Neural cell (in vitro differentiated cells): ENCODE measurements around the gene SLC35B2. TPM values are rescaled to one million over a fixed set of nuclear protein-coding genes. Genes with fewer than 3 reads are reported as not detected.

ENCODE experiments used
- H2AFZ ChIP-seq: fragments of 200-600, 300-800 bp; sonication (generic), shearing (Covaris generic); 2 replicates; pipeline ENCODE4 v1.6.0; 2014; ENCODE audit warnings: low read depth, mild to moderate bottlenecking, antibody characterized with exemption, low read length, moderate library complexity
- H3F3A ChIP-seq: fragments of 200-600 bp; shearing (Covaris generic); 2 replicates; pipeline ENCODE4 v1.6.1; 2016; ENCODE audit warnings: mild to moderate bottlenecking, moderate library complexity, mixed read lengths, antibody characterized with exemption, low read length; ENCODE audit not compliant: insufficient read depth, poor library complexity, severe bottlenecking
- H3K27ac ChIP-seq: fragments of 200-600, 300-800 bp; sonication (generic), shearing (Covaris generic); 2 replicates; pipeline ENCODE4 v1.5.1; 2014; ENCODE audit warnings: mild to moderate bottlenecking, low read length, moderate library complexity
- H3K27me3 ChIP-seq: fragments of 300-800, 200-600 bp; sonication (generic), shearing (Covaris generic); 2 replicates; pipeline ENCODE4 v1.6.0; 2014; ENCODE audit warnings: mild to moderate bottlenecking, low read depth, low read length, moderate library complexity; ENCODE audit not compliant: insufficient read depth
- H3K36me3 ChIP-seq: fragments of 300-800, 200-600 bp; sonication (generic), shearing (Covaris generic); 2 replicates; pipeline ENCODE4 v1.5.1; 2014; ENCODE audit warnings: mild to moderate bottlenecking, antibody characterized with exemption, low read length, moderate library complexity; ENCODE audit not compliant: insufficient read depth
- H3K4me2 ChIP-seq: fragments of 300-800, 200-600 bp; sonication (generic), shearing (Covaris generic); 2 replicates; pipeline ENCODE4 v1.6.0; 2014; ENCODE audit warnings: mild to moderate bottlenecking, low read length
- H3K4me3 ChIP-seq: fragments of 300-800, 200-600 bp; sonication (generic), shearing (Covaris generic); 2 replicates; pipeline ENCODE4 v1.5.1; 2014; ENCODE audit warnings: mild to moderate bottlenecking, low read length, moderate library complexity
- H3K79me2 ChIP-seq: fragments of 200-600 bp; shearing (Covaris generic); replicated peaks from 2 replicates; pipeline ENCODE4 v1.6.0; 2014; ENCODE audit warnings: mild to moderate bottlenecking, low read length, moderate library complexity; ENCODE audit not compliant: insufficient read depth
- H3K9ac ChIP-seq: fragments of 300-800, 200-600 bp; sonication (generic), shearing (Covaris generic); 2 replicates; pipeline ENCODE4 v1.6.1; 2016; ENCODE audit warnings: mild to moderate bottlenecking, low read length, mixed read lengths
- H3K9me2 ChIP-seq: fragments of 200-600 bp; shearing (Covaris generic); 2 replicates; pipeline ENCODE4 v1.6.1; 2016; ENCODE audit warnings: mild to moderate bottlenecking, low read length, mixed read lengths; ENCODE audit not compliant: insufficient read depth
- H3K9me3 ChIP-seq: fragments of 200-600, 300-800 bp; sonication (generic), shearing (Covaris generic); 2 replicates; pipeline ENCODE4 v1.6.1; 2016; ENCODE audit warnings: mild to moderate bottlenecking, mixed run types, low read length, moderate library complexity, mixed read lengths
- H4K20me1 ChIP-seq: fragments of 200-600 bp; shearing (Covaris generic); 2 replicates; pipeline ENCODE4 v1.6.1; 2016; ENCODE audit warnings: mild to moderate bottlenecking, mixed run types; ENCODE audit not compliant: insufficient read depth
- CTCF ChIP-seq: fragments of 450-650 bp; IDR thresholded peaks from 2 replicates; pipeline ENCODE4 v1.5.1; 2014; ENCODE audit warnings: antibody characterized with exemption, mild to moderate bottlenecking, moderate library complexity; ENCODE audit not compliant: poor library complexity, severe bottlenecking
- EP300 ChIP-seq: fragments of 450-650 bp; conservative IDR thresholded peaks from 2 replicates; pipeline ENCODE4 v1.6.1; 2014; ENCODE audit warnings: antibody characterized with exemption, mild to moderate bottlenecking, moderate library complexity; ENCODE audit not compliant: poor library complexity, severe bottlenecking
- EZH2 ChIP-seq: fragments of 200-600, 300-800 bp; shearing (Covaris generic), sonication (generic); IDR thresholded peaks from 2 replicates; pipeline ENCODE4 v1.6.1; 2014; ENCODE audit warnings: antibody characterized with exemption, low read length, borderline replicate concordance, mild to moderate bottlenecking; ENCODE audit not compliant: insufficient read depth, poor library complexity, severe bottlenecking
- MXI1 ChIP-seq: fragments of 450-650 bp; conservative IDR thresholded peaks from 2 replicates; pipeline ENCODE4 v1.6.1; 2014; ENCODE audit warnings: antibody characterized with exemption, mild to moderate bottlenecking; ENCODE audit not compliant: poor library complexity, severe bottlenecking
- POLR2AphosphoS5 ChIP-seq: IDR thresholded peaks from 2 replicates; pipeline ENCODE4 v1.6.1; 2012
- RAD21 ChIP-seq: fragments of 450-650 bp; conservative IDR thresholded peaks from 2 replicates; pipeline ENCODE4 v1.6.1; 2014; ENCODE audit warnings: antibody characterized with exemption, mild to moderate bottlenecking, moderate library complexity
- REST ChIP-seq: IDR thresholded peaks from 2 replicates; pipeline ENCODE4 v1.6.1; 2012; ENCODE audit warnings: borderline replicate concordance
- SMC3 ChIP-seq: fragments of 450-650 bp; conservative IDR thresholded peaks from 2 replicates; pipeline ENCODE4 v1.6.1; 2014; ENCODE audit warnings: antibody characterized with exemption, mild to moderate bottlenecking, moderate library complexity; ENCODE audit not compliant: poor library complexity
- TAF1 ChIP-seq: IDR thresholded peaks from 2 replicates; pipeline ENCODE4 v1.6.1; 2012; ENCODE audit warnings: low read depth
- polyA plus RNA-seq: library from polyadenylated mRNA; depleted of rRNA; stranded (reverse); fragments of >200 nt; gene quantifications from 2 replicates; pipeline ENCODE4 v1.2.3, GENCODE V29; 2014

SLC35B2 gene
- polyA plus RNA-seq, 1 donor from 2014 or later, result 44.5 TPM

- no peak overlapping the region for H2AFZ ChIP-seq
- H3K9ac ChIP-seq, result no peak overlapping the region
- no peaks in the 10 kb centered on the region for H3K36me3 ChIP-seq
- H3F3A ChIP-seq, result no peaks in the 10 kb centered on the region
- no peaks in the 10 kb centered on the region for H3K9me2 ChIP-seq
- H3K4me2 ChIP-seq, result no peak overlapping the region
- H3K9me3 ChIP-seq, result no peaks in the 10 kb centered on the region
- H4K20me1 ChIP-seq, result no peaks in the 10 kb centered on the region
- peaks cover 4% of the 10 kb centered on the region for H3K27me3 ChIP-seq
- TF ChIP-seq RAD21 (no peak), EZH2 (no peak), EP300 (no peak), SMC3 (no peak), CTCF (no peak), TAF1 (no peak), REST (no peak), POLR2AphosphoS5 (no peak), MXI1 (no peak)
- no peaks in the 10 kb centered on the region for H3K79me2 ChIP-seq
- no peak overlapping the region for H3K27ac ChIP-seq
- H3K4me3 ChIP-seq, result no peak overlapping the region
Observed at GRCh38 chr6:44220913-44221290, 36.4 kb downstream of the SLC35B2 start.

GRCh38 chr6:44219815-44220784 is 37.2 kb downstream of the SLC35B2 start:
- H3K9me3 ChIP-seq, result no peaks in the 10 kb centered on the region
- H4K20me1 ChIP-seq, result no peaks in the 10 kb centered on the region
- H3K36me3 ChIP-seq, result no peaks in the 10 kb centered on the region
- H3K4me3 ChIP-seq, result no peak overlapping the region
- no peaks in the 10 kb centered on the region for H3F3A ChIP-seq
- H3K27ac ChIP-seq, result no peak overlapping the region
- H3K4me2 ChIP-seq, result no peak overlapping the region
- H3K27me3 ChIP-seq, result peaks cover 4% of the 10 kb centered on the region
- no peaks in the 10 kb centered on the region for H3K79me2 ChIP-seq
- no peak for TF ChIP-seq SMC3
- no peak for TF ChIP-seq MXI1
- no peak for TF ChIP-seq REST
- TF ChIP-seq EP300, result no peak
- no peak for TF ChIP-seq EZH2
- no peak for TF ChIP-seq TAF1
- no peak for TF ChIP-seq RAD21
- TF ChIP-seq POLR2AphosphoS5, result no peak
- no peak for TF ChIP-seq CTCF
- H2AFZ ChIP-seq, result no peak overlapping the region
- H3K9me2 ChIP-seq, result no peaks in the 10 kb centered on the region
- no peak overlapping the region for H3K9ac ChIP-seq
